Dermis blood vessel endothelial cell (primary cell): ENCODE measurements around the gene MS4A10. TPM values are rescaled to one million over a fixed set of nuclear protein-coding genes. Genes with fewer than 3 reads are reported as not detected.

ENCODE experiments used
- DNase-seq: peaks from one replicate; pipeline ENCODE4 v3.0.0; 2010
- total RNA-seq: library from RNA; depleted of rRNA; stranded (reverse); fragments of >200 nt; gene quantifications from 2 replicates; pipeline ENCODE4 v1.2.3, GENCODE V29; 2014

MS4A10 gene
- total RNA-seq, 1 donor from 2014 or later, result not detected

DNA sequence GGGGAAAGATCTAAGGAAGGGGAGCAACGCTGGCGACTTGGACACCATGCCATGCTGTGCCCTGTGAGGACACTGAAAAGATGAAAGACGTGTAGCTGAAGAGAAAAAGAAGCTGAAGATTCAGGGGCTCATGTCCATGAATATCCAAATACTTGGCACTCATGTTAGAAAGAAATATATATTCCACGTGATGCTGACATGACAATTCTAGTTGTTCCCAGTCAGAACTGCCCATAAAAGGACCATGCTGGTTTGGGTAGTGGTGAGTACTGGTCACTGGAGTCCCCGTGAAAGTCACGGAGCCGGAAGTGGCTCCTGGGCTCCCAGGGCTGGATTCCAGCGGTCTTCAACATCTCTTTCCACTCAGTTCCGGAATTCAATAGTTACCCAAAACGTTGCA, 18.6 kb upstream of the MS4A10 start:
- DNase-seq, result no peak

DNA sequence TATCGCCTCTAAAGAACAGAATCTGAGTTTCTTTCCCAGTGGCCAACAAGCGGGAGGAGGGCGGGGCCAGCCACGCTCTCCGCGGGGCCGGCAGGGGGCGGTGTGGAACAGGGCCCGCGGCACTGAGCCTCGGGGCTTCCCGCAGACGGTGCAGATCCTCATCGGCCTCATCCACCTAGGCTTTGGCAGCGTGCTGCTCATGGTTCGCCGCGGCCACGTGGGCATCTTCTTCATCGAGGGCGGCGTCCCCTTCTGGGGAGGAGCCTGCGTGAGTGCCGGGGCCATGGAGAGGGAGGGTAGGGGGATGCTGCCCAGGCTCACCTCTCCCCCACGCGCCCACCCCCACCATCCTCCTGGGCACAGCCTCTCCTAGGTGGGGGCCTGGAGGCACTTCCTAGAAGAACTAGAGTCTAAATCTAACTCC, 17.7 kb upstream of the MS4A10 start:
- DNase-seq, result peak; percentile 46

DNA sequence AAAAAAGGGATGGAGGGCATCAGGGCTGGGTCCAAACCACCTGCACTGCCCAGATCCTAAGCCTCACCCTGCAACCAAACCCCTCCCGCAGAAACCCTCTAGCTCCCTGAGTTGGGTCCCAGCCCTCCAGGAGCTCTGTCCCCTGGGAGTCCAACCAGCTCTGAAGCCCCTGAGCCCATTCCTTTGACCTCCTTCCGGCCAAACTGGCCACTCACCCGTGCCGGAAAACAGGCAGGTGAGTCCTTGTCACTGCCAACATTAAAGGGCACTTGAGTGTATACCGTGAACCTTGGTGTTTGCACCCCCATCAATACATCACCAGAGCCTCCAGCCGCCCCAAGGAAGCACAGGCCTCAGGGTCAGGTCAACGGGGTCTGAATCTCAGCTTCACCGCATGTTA, 16.9 kb upstream of the MS4A10 start:
- DNase-seq, result no peak

DNA sequence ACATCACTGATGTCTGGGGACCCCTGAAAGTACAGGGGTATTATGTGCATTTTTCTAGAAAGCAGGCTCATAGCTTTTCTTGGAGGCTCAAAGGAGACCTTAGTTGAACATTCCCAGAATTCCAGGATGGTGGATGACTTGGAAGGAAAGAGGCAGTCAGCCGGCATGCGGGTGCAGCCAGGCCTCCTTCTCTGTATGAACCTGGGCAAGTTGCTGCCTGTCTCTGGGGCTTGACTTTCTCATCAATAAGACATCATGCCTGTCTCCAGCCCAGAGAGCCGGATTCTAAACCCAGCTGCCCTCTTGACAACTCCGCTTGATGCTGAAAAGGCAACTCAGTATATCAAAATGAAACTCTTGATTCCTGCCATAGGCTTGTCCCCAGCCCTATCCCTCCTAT, 15.9 kb upstream of the MS4A10 start:
- no peak for DNase-seq

DNA sequence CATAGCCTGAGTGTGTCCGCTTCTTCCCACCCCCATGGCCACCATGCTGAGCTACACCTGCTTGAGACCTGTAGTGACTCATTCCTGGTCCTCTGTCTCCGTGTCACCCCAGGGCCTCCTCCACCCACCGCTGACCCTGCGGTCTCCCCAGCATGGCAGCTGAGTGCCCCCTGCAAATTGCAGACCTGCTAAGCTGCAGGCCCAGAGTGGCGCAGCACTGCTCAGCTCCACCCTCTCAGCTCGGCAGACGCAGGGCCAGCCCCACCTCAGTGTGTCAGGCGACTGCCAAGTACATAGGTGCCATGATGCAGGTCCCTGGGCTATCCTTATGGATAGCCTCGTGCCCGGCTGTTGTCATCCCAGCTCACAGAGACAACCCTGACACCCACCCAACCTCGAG, 15.3 kb upstream of the MS4A10 start:
- no peak for DNase-seq

DNA sequence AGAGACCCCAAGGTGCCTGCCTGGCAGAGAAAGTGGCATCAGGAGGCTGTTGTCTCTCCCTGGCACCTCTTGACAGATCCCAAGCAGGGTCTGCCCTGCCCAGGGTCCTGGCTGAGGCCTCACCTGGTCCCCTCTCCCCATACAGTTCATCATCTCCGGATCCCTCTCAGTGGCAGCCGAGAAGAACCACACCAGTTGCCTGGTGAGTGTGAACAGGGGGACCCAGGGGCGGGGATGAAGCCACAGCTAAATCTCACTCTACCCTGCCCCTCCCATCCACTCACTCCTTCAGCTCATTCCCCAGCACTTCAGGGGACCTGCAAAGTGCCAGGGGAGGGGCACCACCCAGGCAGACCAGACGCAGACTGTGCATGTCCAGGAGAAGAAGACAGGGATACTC, 14.0 kb upstream of the MS4A10 start:
- no peak for DNase-seq

DNA sequence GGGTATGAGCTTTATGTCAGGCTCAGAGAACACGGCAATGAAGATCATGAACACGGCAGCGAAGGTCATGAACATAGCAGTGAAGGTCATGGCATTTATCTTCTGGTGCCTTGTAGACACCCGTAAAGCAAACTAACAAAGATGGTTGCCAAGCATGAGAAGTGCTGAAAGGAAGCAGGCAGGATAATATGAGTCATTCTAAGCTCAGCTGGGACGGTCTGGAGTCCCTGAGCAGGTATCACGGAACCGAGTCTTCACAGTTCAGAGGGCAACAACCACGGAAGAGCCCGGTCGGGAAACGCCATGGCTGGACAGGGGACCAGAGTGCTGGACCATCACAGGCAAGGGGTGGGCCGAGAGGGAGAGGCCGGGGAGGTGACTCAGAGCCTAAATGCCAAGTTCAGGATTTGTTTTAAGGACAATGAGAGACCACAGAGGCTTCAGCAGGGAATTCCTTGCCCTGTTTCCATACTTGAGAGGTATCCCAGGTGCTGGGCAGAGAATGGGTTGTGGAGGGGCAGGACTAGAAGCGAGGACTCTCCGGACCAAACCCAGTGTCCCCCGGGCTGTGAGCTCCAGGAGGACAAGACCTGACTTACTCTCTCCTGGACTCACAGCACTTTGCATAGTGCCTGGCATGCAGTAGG, 13.1 kb upstream of the MS4A10 start:
- peak; percentile 66 for DNase-seq

DNA sequence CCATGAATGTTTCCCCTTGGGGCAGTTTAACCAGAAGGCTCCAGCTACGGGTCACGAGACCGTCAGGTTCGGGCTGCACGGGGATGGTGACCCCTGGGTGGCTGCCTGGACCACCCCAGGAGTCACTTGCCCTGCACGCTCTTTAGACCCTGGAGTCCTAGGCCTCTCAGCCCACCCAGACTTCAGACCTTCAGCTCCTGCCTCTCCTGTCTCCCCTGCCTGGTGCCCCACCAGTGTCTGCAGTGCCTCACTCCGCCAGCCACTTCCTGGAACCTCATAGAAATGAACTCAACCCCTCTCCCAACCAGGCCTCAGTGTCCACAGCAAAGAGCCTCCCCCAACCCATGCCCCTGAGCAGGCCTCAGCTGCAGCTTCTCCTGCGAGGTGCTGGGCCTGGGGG, 12.5 kb upstream of the MS4A10 start:
- no peak for DNase-seq

DNA sequence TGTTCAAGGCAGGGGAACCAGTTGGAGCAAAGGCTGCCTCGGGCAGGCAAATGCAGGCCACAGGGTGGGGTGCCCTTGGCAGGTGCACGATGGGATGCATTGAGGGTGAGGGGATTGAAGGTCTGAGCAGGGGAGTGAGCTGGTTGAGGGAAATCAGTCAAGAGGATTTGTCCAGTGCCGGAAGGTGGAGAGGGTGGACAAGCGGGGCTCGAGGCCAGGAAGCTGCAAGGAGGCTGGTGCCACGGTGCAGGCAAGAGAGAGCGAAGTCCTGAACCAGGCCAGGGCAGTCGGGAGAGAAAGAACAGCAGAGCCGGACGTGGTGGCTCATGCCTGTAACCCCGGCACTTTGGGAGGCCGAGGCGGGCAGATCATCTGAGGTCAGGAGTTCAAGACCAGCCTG, 10.4 kb upstream of the MS4A10 start:
- DNase-seq, result no peak

DNA sequence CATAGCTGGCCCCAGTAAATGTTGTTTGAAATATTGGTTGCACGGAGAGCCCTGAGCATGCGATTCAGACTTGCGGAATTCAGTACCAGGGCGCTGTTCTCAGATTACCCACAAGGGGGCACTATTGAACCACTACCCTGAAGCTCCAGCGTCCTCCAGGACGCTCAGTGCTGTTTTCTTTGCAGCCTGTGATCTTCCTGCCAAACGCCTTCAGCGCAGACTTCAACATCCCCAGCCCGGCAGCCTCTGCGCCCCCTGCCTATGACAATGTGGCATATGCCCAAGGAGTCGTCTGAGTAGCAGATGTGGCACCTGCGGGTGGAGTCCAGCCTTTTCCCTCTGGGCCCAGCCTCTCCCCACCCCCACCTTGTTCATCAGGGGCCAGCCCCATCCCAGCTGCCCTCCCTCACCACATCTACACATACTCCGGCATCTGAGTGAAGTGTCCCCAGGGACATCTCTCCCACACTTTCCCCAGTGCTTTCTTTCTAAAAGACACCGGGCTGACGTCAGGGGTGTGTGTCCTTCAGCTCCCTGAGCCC, 9.6 kb upstream of the MS4A10 start:
- DNase-seq, result peak; percentile 98

DNA sequence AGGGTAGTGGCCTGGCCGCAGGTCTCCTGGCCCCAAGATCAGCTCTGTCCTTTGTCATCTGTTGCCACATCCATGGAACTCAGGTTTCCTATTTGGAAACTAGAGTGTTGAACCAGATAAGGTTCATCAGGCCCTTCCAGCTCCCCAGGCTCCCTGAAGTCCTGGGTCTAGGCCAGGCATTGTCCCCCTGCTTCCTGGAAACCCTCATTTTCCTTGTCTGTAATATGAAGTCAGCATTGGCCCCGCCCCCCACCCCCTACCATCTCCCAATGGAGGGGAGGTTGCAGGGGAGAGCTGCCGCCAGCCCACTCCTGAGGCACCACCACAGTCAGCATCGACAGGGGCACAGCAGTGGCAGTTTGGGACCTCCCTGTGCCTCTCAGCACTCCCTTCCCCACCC, 9.0 kb upstream of the MS4A10 start:
- peak; percentile 78 for DNase-seq

DNA sequence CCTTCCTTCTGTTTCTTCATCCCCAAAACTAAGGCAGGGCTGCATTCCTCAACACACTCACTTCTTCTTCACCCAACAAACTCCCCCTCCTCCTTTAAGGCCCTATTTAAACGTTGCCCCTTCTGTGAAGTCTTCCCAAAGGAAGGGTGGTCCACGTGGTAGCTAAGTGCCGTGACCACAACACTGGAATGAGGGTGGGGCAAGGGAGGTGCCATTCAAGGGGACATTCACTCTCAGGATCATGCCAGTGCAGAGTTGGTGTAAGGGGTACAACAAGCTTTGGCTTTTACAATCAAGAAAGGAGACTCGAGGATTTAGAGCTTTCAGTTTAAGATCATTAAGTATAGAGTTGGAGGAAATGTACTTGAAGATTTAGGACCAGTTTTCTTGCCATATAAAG, 8.0 kb upstream of the MS4A10 start:
- no peak for DNase-seq

DNA sequence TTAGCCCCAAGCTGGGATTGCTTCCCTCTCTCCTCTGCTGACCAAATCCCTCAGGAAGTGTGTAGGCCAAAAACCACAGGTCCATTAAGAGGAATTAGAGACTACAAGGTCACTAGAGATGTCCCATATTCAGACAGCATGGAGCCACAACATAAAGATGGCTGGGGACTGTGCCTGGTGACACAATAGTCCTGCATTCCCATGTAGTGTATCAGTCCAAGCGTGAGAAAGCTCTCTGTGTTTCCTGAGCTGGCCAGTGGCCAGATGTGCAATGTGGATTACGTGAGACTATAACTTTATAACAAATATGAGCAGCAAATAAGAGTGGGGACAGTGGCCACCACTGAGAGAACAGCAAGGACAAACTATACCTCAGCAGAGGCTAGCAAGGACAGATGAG, 7.6 kb upstream of the MS4A10 start:
- peak; percentile 97 for DNase-seq

DNA sequence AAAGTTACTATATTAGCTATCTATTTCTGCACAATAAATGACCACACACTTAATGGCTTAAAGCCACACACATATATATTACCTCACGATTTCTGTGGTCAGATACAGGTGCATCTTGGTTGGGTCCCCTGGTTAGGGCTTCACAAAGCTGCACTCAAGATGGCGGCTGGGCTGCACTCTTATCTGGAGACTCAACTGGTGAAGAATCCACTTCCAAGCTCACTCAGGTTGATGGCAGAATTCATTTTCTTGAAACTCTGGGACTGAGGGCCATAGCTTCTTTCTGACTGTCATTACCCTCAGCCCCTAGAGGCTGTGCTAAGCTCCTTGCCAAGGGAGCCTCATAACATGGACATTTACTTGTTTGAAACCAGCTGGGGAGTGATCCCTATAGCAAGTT, 5.1 kb upstream of the MS4A10 start:
- DNase-seq, result no peak

DNA sequence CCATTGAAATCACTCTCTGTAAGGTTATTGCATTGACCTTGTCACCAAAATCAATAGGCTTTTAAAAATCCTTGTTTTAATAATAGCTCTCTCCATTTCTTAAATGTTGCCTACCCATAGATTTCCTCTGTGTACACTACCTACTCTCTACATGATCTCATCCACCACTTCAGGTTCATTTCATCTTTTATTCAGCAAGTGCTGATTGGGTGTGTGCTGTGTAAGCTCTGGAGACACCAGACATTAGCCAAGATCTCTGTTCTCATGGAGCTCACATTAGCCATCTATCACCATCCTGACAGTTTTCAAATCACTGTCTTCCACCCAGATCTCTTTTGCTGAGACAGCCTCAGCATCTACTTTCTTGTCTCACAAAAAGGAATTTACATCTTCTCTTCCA, 4.4 kb upstream of the MS4A10 start:
- no peak for DNase-seq

DNA sequence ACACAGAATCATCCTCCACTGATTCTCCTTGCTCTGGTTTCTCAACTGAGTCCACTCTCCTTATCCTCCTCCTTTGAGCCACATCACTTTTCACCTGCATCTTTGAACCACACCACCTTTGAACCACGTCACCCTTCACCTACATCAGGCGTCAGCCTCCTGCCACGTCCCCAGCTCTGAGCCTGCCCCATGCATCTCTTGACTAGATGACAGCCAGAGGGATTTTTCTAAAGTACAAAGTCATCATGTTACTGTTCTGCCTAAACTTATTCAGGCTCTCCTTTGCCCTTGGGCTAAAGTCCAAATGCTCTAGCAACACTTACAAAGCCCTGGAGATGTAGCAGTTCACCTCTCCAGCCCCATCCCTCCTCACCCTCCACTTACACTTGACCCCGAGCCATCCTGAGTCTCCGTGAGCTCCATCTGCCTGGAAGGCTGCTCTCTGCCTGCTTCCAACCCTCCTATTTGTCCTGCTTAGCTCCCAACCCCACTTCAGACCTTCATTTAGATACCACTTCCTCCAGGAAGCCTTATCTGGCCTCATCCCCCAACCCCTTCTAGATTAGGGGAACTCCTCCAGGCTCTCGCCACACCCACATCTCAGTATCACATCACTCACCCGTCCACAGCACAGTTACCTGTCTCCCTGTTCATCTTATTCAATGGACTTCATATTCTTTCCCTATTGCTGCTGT, 3.7 kb upstream of the MS4A10 start:
- no peak for DNase-seq

DNA sequence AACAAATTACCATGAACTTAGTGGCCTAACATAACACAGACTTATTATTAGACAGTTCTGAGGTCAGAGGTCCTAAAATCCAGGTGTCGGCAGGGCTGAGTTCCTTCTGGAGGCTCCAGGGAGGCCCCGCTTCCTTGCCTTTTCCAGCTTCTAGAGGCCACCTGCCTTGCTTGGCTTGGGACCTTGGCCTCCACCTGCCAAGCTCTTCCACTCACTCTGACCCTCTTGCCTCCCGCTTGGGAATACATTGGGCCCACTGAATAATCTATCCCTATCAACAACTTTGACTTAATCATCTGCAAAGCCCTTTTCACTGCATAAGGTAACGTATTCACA, 3.2 kb upstream of the MS4A10 start:
- DNase-seq, result no peak

DNA sequence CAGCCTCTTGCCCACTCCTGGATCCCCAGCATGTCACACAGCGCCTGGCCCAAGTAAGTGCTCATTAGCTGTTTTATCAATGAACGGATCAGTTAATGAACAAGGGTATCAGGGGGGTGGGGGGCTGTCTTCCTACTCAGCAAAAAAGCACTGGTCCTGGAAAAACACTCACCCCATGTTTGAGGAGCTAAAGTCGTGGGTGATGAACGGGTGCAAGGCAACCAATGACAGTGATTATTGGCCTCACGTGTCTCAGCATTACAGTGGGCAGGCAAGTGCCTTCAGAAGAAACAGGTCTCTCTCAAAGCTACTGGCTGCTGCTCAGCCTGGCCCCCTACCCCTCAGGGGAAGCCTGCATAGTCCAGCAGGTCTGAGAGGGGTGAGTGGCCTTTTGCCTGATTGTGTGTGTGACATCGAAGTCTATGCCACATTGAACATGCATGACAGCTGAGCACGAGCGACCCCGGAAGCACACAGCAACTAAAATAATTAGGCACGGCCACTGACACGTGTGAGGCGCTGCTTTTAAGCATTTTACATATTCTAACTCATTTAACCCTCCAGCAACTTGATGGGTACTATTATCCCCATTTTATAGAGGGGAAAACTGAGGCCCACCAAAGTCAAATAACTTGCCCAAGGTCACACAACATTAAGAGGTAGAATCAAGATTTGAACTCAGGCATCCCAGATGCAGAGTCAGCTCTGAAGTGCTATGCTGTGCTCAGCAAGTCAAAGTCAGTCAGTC, 2.6 kb upstream of the MS4A10 start:
- no peak for DNase-seq

DNA sequence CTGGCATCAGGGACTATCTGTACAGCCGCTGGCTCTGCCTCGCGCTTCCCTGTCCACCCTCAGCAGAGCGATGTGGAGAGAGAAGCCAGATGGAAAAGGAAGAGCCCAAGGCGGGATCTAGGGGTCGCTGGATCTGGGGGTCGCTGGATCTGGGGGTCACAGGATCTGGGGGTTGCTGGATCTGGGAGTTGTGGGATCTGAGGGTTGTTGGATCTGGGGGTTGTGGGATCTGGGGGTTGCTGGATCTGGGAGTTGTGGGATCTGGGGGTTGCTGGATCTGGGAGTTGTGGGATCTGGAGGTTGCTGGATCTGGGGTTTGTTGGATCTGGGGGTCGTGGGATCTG, 2.0 kb upstream of the MS4A10 start:
- no peak for DNase-seq

DNA sequence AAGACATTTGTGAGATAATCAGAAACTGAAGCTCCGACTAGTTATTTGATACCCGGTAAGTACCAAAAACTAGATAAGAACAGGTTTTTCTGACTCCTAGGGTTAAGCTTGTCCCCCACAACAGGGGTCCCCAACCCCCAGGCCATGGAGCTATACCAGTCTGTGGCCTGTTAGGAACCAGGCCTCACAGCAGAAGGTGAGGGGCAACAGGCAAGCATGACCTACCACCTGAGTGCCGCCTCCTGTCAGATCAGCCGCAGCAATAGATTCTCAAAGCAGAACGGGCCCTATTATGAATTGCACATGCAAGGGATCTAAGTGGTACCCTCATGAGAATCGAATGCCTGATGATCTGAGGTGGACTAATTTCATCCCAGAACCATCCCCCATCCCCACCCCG, 1.2 kb upstream of the MS4A10 start:
- DNase-seq, result no peak

DNA sequence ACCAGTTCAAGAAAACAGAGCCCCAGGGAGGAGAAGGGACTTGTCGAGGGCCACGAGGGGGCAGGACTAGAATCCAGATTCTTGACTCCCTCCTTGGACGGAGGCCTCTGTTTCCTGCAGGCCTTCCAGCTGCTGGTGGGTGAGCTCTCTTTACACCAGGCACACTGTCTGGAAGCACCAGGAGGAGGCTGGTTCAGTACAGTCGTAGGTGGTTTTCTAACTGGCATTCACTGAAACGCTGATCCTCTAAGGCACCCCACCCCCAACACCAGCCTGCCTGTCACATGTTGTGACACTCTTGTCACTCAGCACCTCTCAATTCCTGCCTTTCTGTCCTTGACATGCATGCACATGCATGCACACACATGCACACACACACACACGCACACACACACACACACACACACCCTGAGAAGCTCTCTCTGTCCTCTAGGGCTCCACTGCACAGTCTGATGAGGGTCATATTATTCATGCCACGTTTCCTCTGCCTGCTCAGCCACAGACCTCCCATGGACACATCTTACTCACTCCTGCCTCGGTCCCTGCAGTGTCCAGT, 751 bp downstream of the MS4A10 start:
- peak; percentile 60 for DNase-seq

DNA sequence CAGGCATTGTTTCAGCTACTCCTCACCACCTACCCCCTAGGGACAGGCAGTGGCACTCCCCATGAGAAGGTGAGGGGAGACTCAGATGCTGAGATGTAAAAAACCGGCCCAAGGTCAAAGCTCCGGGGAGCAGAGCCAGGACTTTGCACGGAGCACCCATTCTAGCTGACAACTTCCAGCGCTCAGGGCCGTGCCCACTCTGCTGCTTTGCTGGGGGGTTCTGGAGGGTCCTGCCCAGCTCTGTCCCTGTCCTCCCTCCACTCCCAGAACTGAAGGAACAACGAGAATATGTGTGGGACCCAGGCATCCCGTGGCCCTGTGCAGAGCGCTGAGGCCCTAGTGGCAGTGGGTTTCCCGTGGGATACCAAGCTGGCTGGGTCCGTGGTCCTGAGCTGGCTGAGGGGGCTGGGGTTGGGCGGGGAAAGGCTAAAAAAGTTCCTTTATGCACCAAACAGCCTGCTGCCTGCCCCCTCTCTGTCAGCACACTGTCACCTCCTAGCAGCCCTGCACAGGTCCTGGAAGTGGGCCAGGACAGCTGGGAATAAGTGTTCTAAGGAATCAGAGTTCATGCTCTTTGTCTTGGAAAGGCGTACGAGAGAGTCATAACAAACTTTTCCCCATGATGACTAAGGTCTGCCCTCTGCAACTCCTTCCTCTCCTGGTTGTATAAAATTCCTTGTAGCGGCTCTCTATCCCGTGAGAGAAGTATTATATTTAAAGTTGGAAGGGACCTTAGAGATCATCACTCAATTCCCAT, 1.9 kb downstream of the MS4A10 start:
- peak; percentile 98 for DNase-seq
